ENCODE results near the gene POLQ.
A peak's percentile ranks its signal among the peaks of the same experiment; 100 is the strongest.
"Not testable (repeated sequence)": the region's sequence is repeated elsewhere in the genome, so short reads cannot be mapped to it uniquely, and the experiment has no call there.

The POLQ gene

DNA sequence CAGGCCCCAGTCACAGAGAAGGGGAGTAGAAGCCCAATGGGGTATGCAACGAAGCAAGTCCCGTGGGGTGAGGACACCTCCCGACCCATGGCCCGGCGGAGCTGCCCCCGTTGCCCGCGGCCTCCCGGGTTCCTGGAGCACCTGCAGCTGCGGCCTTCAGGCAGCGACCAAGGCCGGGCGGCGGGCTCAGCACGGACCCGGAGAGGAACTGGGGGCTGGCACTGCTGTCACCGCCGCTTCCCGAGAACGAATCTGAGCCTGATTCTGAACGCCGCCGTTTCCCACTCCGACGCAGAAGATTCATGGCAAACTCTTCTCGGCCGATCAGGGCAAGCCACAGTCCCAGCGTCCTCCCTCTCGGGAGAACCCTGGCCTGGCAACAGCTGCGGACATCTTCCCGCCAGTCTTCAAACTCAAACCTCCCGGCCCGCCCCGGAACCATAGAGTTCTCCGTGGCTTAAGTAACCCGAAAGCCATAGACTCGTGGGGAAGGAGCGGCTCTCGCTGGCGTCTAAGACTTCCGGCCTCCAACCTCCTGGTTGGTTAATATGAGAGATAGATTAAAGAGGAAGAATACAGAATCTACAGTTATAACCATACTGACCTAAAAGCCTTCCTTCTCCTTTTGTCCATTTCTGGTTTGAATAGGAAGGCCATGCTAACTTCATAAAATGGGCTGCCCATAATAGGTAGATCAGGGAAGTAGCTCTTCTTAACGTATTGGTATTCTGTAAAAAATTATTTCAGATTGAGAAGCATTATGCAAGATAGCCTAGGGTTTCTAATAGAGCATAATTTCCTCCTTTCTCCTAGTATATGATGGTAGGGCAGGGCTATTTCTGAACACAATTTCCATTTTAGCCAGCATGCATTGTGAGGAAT lies at the start of gene POLQ:
POLQ (minus strand) TSS at position 415 of the 882 bp plus-strand sequence; CDS start at position 304, 111 bp downstream.
- DNase-seq: peak; percentile 88

DNA sequence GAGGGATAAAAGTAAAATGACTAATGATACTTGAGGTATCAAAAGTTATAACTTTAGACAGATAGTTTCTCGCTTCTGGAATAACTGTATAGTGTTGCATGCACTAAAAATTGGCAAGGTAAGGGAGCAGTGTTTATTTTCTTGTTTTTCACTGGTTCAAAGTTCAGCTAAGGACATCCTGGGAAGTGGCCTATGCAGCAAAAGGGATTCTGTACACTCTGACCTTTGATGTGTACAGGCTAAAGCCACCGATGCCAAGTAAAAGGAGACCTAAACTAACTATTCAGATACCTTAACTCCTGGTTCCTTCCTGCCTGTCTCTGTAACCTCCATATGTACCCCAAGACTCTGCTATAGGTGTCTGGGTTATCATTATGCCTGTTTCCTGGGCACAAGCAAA lies 49.1 kb upstream of the POLQ start:
- DNase-seq: no peak

DNA sequence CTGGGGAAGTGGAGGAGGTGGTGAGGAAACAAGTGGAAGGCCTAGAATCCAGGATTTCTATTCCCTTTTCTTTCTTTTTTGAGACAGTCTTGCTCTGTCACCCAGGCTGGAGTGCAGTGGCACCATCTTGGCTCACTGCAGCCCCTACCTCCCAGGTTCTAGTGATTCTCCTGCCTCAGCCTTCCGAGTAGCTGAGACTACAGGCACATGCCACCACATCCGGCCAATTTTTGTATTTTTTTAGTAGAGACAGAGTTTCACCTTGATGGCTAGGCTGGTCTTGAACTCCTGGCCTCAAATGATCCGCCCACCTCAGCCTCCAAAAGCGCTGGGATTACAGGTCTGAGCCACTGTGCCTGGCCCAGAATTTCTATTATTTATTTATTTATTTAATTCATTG lies 48.0 kb upstream of the POLQ start:
- DNase-seq: not testable (repeated sequence)

DNA sequence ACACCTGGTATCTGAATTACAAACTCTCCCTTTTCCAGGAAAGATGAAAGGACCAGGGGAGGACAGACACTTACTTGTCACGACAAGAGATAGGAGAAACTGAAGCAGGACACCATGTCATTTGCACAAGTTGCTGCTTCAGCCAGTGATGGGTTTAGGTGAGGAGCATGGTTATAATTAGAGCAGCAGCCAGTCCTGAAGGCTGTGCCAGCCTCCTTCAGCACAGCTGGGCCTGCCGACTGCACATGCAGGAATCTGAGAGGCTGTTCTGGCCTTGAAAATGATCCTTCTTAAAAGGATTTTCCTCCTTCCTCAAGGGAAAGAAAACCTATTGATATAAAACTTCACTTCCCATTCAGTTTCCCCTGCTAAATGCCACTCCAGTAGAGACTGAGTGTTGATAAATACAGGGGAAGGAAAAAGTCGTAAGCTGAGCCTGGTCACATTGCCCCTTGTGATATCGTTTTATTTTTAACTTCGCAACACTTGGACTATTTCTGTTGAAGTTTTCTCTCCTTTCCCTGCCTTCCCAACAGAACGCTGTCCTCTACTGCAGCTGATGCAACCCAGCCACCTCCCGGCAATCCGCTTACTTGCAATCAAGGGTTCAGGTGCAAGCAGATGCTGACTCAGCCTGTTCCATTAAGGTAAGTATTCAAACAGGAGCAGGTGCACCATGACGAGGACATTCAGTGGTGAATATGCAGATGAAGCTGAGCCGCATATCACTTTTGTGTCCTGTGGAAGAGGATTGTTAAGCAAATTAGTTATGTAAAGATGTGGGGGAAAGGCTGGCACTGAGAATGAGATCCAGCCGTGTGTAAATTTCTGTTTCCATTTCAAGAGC lies 47.3 kb upstream of the POLQ start, which contains the start of gene FBXO40:
FBXO40 (plus strand) TSS at position 524 of the 847 bp plus-strand sequence. CDS start 27,197 bp downstream, outside the sequence.
- no peak for DNase-seq

DNA sequence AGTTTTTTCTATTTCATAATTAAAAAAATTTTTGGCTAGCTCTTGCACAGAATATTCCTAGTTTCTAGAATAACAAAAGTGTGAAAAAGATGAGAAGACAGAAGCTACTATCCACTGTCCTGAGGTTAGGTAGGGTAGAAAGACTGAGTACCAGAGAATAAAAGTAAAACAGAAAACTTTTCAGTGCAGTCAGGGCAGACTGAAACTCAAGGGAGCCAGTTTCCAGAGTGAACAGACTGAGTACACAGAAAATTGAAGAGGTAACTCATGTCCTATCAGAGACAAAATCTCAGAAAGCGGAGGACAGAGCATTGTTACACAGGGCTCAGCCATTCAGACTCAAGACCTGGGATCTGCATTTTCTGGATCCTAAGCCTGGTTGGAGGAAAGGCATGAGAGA lies 38.6 kb upstream of the POLQ start:
- DNase-seq: no peak

DNA sequence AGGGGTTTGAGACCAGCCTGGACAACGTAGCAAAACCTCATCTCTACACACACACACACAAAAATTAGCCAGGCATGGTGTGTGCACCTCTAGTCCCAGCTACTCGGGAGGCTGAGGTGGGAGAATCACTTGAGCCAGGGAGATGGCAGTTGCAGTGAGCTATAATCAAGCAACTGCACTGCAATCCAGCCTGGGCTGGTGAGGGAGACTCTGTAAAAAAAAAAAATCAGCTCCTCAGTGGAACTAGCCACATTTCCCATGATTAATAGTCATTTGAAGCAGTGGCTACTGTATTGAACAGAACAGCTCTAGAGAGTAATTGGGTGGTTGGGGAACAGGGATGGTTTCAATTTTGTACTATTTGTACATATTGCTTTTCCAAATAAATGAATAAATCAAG lies 35.9 kb upstream of the POLQ start:
- DNase-seq: no peak

DNA sequence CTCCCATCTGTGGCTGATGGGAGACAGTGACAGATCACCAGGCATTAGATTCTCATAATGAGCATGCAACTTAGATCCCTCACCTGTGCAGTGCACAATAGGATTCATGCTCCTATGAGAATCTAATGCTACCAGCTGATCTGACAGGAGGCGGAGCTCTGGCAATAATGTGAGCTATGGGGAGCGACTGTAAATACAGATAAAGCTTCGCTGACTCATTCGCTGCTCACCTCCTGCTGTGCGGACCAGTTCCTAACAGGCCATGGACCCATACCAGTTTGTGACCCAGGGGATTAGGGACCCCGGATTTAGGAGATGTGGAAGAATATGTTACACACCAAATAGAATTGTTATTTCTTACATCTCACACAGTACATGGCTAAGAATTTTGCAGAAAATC lies 28.7 kb upstream of the POLQ start:
- no peak for DNase-seq

DNA sequence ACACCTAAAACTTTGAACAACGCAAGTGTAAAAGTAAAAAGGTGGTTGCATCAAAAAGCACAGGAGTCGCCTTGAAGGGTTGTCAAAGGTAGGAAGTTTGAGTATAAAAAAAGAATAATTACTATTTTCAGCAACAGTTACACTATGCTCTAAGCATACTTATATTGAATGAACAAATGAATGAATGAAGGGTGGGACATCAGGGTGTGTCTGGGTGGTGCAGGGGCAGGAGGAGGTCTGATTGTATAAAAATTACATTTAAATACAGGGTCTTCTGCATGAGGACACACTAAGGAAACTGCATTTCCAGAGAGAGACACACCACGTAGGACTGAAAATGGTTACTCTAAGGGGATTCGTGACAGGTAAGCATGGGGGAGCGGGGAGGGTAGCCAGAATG lies 21.9 kb upstream of the POLQ start, which contains the start of gene ARGFX:
ARGFX (plus strand) TSS at position 301 of the 400 bp plus-strand sequence. CDS start 2,765 bp downstream, outside the sequence.
- DNase-seq: no peak

DNA sequence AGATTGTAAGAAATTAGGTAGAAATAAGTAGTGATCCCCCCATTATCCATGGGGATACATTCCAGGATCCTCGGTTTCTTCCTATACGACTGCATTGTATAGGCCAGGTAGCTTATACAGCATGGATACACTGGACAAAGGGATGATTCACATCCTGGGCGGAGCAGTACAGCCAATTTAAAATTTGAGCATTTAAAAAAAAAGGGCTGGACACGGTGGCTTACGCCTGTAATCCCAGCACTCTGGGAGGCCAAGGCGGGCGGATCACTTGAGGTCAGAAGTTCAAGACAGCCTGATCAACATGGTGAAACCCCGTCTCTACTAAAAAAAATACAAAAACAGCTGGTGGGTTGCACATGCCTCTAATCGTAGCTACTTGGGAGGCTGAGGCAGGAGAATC lies 21.0 kb upstream of the POLQ start:
- DNase-seq: no peak

DNA sequence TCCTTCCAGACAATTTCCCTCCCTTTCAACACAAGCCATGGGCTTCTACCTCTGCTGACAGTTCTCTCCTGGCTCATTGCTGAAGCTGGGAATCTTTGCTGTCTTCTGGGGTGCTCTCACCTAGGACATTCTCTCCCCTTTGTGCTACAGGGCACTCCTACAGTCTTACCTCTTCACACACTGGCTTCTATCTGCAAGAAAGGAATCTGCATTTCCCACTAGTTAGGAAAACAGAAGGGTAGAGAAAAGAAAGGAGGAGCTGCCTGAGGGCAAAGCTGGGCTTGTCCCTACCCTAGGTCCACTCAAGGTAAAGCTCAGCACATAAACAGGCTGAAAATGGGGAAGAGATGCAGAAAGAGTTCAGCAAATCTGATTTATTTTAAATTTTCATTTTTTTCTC lies 16.4 kb upstream of the POLQ start:
- no peak for DNase-seq

DNA sequence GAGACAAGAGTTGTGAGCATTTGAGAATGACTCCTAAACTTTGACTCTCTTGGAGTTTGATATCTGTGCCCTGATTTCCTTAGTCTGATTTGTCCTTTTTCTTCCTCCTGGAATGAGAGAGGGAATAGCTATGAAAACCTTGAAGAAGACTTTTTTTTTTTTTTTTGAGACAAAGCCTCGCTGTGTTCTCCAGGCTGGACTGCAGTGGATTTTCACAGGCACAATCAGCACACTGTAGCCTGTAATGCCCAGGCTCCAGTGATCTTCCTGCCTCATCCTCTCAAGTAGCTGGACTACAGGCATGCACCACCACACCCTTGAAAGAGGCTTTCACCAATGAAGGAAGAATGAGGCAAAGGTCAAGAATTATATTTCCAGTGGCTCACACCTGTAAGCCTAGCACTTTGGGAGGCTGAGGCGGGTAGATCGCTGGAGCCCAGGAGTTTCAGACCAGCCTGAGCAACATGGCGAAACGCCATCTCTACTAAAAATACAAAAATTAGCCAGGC lies 11.7 kb upstream of the POLQ start:
- DNase-seq: no peak

DNA sequence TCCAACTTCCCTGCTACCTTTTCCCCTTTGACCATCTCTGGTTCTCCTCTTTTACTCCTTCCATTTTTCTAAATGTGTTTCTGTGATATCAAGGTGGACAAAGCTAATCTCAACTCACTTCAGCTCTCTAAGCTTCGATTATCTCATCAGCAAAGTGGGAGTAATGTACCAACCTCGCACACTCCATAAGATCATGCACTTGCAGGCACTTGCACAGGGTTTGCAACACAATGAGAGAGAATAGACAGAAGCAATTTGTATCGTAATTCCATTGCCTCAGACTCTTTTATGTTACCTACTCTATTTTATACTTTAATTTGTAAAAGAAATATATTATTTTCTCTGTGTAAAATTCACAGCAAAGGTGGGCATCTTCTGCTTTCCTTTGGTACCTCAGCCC lies 7.0 kb upstream of the POLQ start:
- DNase-seq: no peak

DNA sequence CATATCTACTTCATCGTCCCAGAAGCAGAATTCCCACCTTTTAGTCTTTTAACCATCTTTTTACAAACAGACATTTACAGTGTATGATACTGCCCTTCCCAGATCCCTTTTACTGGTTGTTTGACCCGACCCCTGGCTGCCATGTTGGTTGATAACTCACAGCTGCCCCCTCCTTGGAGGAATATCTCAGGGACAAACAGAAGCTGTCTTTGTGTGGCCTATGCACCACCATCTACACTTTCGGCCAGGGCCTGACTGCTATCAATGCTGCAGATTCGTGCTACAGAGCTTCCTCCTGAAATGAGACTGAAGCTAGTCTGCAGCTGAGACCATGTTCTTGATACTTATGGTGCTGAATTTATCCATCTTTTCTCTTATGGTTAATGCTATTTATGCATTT lies 6.6 kb upstream of the POLQ start:
- no peak for DNase-seq

DNA sequence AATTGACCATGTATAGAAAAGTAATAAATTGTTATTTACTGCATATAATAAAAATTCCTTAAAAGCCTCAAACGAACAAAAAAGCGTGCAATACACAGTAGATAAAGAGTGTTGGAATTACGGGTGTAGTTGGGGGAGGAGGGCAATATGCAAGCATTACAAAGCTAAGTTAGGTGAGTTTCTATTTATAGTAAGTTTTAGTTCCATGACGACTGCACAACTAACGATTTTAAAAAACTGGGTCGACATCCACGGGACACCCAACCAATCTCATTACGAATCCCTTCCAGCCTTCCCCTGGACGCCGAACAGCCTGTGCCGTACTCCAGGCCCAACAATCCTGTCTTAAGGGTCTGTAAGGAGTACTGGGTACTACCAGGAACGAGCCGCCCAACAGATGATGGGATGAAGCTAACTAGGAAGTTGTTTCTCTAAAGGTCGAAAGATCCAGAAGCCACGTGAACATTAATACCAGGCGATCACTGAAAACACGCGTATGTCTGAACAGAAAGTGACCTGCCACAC lies 677 bp downstream of the POLQ start:
- no peak for DNase-seq

DNA sequence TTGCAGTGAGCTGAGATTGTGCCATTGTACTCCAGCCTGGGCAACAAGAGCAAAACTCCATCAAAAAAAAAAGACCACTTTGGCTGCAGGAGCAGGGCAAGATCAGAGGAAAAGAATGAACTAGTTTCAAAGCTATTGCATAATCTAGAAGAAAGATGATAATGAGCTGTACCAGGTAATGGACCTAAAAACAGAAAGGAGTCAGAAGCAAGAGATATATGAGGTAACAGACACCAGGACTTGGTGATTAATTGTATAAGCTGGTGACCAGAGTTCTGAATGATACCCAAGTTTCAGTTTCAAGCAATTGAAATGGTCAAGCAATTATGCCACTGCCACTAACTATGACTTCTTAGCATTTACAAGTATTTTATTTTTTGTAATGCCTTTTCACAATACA lies 2.9 kb downstream of the POLQ start:
- no peak for DNase-seq

DNA sequence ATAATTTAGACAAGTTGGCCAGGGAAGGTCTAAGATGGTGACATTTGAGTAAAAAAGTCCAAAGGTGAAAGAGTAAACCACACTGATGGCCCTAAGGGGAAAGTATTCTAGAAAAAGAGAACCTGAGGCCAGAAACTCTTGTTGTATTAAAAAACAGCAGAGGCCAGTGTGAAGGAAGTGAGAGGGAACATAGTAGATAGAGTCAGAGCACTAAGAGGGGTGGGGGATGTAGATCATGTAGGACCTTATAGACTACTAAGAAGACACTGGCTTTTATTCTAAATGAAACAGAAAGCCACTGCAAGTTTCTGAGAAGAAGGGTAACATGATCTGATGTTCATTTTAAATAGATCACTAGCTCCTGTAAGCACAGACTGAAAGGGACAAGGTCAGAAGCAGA lies 14.5 kb downstream of the POLQ start:
- no peak for DNase-seq

DNA sequence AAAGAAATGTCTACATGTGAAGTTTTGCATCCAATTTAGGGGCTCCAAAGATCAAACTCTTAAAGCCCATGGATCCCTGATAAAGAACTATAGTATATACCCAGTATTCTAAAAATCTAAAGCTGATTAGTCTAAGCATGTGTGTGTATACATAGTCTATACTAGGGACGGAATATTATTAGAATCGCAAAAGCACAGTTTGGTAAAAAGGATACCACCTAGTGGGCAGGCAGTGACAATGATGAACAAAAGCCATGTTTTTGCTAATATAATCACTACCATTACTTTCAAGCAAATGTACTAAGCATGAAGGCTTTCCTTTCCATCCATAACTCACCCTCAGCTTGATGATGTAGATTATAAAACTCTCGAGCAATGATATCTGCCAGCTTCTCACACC lies 16.5 kb downstream of the POLQ start:
- no peak for DNase-seq

DNA sequence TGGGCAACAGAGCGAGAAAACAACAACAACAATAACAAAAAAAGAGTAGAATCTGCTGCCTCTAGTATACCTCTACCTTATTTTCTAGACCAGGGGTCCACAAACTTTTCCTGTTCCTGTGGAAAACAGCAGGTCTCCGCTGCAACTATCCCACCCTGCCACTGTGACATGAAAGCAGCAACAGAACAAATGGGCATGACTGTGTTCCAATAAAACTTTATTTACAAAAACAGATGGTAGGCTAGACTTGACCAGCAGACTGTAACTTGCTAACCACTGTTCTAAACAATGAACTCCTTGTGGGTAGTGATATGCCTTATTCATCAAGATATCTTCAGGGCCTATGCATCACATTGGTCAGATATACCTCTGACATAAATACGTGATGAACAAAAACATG lies 25.3 kb downstream of the POLQ start:
- DNase-seq: no peak

DNA sequence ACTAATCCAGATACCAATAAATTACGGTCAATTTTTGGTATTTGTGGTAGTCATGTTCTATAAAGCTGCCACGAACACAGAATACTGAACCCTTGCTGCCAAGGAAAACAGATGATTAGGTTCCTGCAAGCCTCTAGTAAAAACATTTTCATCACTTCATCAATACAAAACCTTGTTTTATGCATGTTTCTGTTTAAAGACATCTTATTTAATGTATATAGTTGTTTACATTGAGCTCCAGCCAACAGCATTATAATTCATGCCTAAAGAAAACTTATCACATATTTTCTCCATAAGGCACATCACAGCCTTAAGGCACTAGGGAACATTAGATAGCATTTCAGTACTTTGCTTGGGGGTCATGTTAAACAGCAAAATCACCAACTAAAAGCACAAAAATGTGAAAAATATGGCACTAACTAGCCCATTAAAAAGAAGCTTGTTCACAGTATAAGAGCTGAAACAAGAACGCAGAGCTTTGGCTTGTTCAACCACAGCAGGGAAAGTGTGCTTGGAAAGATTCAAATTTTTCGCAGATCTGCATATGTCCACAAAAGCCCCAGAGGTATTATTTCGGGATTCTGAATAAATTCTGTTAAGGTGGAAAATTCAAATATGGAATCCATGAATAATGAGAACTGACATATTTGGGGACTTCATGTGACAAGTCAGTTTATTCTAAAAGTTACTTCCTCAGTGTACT lies 27.7 kb downstream of the POLQ start:
- no peak for DNase-seq

DNA sequence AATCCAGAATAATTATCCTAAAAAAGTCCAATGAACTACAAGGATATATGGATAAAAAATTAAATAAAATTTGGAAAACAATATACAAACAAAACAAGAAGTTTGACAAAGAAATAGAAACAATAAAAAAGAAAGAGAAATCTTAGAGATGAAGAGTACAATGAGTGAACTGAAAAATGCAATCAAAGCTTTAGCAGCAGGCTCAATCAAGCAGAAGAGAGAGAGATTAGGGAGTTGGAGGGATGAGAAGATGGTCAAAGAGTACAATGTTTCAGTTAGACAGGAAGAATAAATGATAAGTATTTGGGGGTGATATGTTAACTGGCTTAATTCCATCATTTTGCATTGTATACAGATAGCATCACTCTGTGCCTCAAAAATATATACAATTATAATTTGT lies 29.9 kb downstream of the POLQ start:
- no peak for DNase-seq

DNA sequence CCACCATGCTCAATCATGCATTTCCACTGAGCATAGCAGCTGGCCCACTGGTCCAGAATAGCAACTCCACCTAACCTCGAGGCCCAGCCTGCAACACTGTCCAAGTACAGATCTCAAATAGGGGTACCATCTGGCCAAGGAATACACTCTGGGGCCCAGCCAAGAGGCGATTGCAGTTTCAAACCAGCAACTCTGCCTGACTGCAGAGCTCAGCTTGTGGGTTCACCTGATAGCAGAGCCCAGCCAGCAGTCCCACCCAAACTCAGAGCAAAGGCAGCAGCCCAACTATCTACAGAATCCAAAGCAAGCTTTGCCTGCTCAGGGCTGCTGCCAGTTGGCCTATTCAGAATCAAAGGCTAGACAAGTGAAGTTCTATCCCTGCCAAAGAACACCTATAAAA lies 30.5 kb downstream of the POLQ start:
- DNase-seq: no peak

DNA sequence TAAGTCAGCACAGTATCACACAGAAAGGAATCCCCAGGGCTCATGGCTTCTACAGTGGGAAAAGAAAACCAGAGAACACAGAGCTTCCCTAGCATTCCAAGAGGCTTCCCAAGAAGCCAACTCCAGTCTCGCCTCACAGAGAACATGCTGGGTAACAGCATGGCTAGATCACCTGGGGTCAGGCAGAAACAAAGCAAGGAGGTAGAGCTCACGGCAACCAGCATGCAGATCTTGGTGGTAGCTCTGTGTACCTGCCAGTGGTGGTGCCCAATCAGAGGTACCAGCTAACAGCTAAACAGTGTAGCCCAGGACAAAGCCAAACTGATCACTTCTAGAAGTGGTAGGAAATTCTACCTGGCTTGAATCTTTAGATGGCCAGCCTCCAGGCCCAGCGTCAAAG lies 31.3 kb downstream of the POLQ start:
- no peak for DNase-seq

DNA sequence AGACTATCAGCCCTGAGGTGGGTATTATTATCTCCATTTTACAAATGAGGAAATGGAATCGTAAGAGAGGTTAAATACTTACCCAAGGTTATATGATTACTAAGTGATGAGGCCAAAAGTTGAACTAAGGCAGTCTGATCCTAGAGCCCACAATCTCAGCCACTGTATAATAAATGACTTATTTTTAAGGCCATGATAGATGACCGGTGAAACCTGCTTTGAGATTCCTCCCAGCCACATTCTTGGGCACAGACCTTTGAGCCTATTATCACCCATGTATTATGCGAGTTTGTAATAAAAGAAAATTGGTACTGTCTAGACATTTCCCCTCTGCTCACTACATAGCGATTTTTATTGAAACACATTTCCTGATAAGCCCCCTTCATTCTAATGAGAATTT lies 37.4 kb downstream of the POLQ start:
- no peak for DNase-seq

Data from stimulated activated CD4-positive, alpha-beta T cell treated with anti-CD3 and anti-CD28 coated beads, Interleukin-1b, Interleukin-23, amount 100 ng/mL, for 48 hours (primary cell).